Activated CD4-positive, alpha-beta T cell treated with anti-CD3 and anti-CD28 coated beads for 4 hours (primary cell): Measurements from ENCODE around the gene LASP1NB.
"Not testable (repeated sequence)": the region's sequence is repeated elsewhere in the genome, so short reads cannot be mapped to it uniquely, and the experiment has no call there.

ENCODE experiments used
- DNase-seq, 2 donors: peaks; one replicate each; pipeline ENCODE4 v3.0.0-alpha.2; 2020

Gene LASP1NB

GRCh38 chr17:38970128-38970527 lies 44.7 kb downstream of the LASP1NB start:
- DNase-seq = no peak

GRCh38 chr17:38970804-38971203 lies 45.4 kb downstream of the LASP1NB start:
- no peak for DNase-seq

DNA sequence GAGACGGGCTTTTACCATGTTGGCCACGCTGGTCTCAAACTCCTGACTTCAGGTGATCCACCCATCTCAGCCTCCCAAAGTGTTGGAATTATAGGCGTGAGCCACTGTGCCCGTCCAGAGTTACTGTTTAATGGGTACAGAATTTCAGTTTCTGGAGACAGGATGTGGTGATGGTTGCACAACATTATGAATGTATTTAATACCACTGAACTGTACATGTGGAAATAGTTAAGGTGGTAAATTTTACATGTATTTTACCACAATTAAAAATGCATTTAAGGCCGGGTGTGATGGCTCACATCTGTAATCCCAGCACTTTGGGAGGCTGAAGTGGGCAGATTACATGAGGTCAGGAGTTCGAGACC lies 50.8 kb downstream of the LASP1NB start:
- not testable (repeated sequence) for DNase-seq

GRCh38 chr17:38978180-38978579 lies 52.8 kb downstream of the LASP1NB start:
- no peak for DNase-seq
